ENCODE data around the gene INTS15. TPM values are rescaled to one million over a fixed set of nuclear protein-coding genes. Genes with fewer than 3 reads are reported as not detected.

INTS15 gene
- 9.6 and 19.4 TPM in 2 replicates for total RNA-seq

DNA sequence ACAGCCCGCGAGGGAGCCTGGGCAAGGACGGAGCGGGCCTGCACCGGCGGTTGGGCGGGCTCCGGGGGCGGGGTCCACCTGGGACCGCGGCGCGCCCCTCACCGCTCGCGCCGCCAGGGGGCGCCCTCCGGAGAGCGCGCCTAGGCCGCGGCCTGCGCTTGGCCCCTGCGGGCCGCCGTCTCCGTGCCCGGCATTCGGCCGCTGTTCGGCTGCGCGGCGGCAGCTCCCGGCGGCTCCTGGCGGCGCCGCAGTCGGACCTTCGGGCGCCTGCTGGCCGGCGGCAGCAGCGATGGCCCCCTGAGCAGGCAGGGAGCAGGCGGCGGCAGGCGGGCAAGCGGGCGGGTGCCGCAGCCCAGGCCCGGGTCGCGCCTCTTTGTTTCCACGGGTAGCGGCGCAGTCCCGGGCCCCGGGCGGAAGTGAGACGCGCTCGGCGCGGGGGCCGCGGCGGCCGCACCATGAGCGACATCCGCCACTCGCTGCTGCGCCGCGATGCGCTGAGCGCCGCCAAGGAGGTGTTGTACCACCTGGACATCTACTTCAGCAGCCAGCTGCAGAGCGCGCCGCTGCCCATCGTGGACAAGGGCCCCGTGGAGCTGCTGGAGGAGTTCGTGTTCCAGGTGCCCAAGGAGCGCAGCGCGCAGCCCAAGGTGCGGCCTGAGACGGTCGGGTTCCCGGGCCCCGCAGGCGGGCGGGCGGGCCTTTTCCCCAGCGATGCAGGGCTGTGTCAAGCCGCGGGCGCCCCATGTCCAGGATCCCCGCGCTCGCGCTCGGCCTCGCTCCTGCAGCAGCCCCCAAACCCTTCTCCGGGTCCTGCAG, at the start of gene INTS15:
INTS15 (plus strand) TSS at position 193 of the 816 bp plus-strand sequence; CDS start at position 456, 263 bp downstream.

DNA sequence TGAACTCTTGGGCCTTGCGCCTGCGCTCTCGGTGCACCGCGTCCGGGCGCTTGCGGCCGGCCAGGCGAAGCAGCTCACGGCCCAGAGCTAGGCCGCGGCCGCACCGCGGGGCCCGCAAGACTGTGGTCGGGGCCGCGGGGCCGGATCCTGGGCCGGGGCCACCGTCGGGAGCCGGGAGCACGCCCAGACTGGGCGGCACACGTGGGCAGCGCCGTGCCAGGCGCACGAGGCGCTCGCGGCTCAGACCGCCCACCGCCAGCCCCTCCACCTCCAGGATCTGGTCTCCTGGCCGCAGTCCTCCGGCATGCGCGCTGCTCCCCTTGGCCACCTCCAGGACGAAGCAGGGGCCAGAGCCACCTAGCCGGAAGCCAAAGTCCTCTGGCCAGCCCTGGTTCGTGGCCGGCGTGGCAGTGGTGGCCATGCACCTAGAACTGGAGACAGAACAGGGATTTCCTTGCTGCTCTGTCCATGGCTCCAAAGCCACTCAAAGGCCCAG, 38.8 kb upstream of the INTS15 start, which contains the start of gene GRID2IP:
GRID2IP (minus strand) TSS at position 446 of the 496 bp plus-strand sequence; CDS start at position 421, 25 bp downstream.

GRCh38 chr7:6577369-6578113, 12.3 kb upstream of the INTS15 start, which contains the start of gene ZDHHC4:
Gene ZDHHC4, plus strand, starts transcription at chr7:6577454. Its CDS starts 3,108 bp downstream, at chr7:6580562.

GRCh38 chr7:6614953-6615722, 25.3 kb downstream of the INTS15 start, which contains the start of gene ZNF853:
Gene ZNF853, plus strand, starts transcription at chr7:6615610. Its CDS starts 565 bp downstream, at chr7:6616175.

DNA sequence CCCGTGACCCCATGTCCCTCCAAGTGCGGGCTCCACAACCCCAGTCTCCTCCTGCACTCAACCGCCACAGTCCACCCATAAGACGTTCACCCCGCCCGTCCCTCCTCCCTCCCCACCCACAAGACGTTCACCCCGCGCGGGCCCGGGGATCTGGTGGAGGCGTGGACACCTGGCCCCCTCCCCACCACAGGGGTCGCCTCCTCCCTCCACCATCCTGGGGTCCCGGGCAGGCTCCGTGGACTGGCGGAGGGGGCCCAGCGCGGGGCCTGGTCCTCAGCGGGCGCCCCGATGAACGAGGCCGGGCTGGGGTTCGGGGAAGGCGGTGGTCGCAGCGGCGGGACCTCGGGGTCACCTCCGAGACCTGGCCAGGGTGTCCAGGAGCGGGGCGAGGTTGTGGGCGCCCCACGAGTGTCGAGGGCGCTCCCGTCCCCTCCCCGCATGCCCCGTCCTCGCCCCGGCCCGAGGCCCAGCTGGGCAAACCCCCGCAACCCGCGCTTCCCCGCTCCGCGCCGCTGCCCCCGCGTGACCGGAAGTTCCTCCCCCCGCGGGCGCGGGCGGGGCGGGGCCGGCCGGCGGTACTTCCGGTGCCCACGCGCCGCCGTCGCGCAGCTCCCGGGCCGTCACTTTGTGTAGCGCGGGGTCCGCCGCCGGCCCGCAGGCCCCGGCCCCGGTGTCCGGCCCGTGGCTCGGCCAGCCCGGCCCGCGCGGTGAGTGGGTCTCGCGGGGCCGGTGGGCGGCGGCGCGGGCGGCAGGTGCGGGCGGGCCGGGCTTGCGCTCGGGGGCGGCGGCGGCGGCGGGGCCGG, 47.1 kb downstream of the INTS15 start, which contains the start of gene ZNF316:
ZNF316 (plus strand) TSS at position 578 of the 803 bp plus-strand sequence. CDS start 5,092 bp downstream, outside the sequence.

Other genes with a start within 250 kb of the INTS15 start
- 11.8 and 35.4 TPM in 2 replicates for gene FAM220A, start 241.1 kb upstream of the INTS15 start, total RNA-seq
- gene RAC1, start 215.5 kb upstream of the INTS15 start, total RNA-seq = 66.5 and 66.9 TPM in 2 replicates
- 12.1 and 16.2 TPM in 2 replicates for gene DAGLB, start 142.1 kb upstream of the INTS15 start, total RNA-seq
- 198 and 214 TPM in 2 replicates for gene KDELR2, start 105.9 kb upstream of the INTS15 start, total RNA-seq
- not detected in 2 replicates for gene GRID2IP, start 38.6 kb upstream of the INTS15 start, total RNA-seq
- 34.0 and 38.6 TPM in 2 replicates for gene ZDHHC4, start 12.6 kb upstream of the INTS15 start, total RNA-seq
- under 0.01 TPM in 1 of 2 replicates, not detected in the other for gene ZNF853, start 25.6 kb downstream of the INTS15 start, total RNA-seq
- gene ZNF316, start 47.3 kb downstream of the INTS15 start, total RNA-seq = 9.6 and 14.1 TPM in 2 replicates
- gene ZNF12, start 116.9 kb downstream of the INTS15 start, total RNA-seq = 13.2 and 14.9 TPM in 2 replicates
- under 0.01 and 0.20 TPM in 2 replicates for gene RSPH10B2, start 164.1 kb downstream of the INTS15 start, total RNA-seq
- 23.3 and 37.1 TPM in 2 replicates for gene CCZ1B, start 236.3 kb downstream of the INTS15 start, total RNA-seq